ENCODE measurements around the gene CD99. TPM values are rescaled to one million over a fixed set of nuclear protein-coding genes. Genes with fewer than 3 reads are reported as not detected.

CD99 gene
- total and polyA plus RNA-seq, 2 donors (not counting 3 experiments of a cell fraction or from before 2014, with no cell fraction given) = 364 to 654 TPM

GRCh38 chrX:2647627-2648026 lies 43.5 kb upstream of the CD99 start:
- intact Hi-C loops (cut with micrococcal nuclease) = no loop called here
- H3K27me3 ChIP-seq (ENCODE audit: control insufficient read depth in 2 of 2, insufficient read depth in 2 of 2, low read length in 2 of 2) = no peaks in the 10 kb centered on the region
- H3K36me3 ChIP-seq (ENCODE audit: control insufficient read depth in 2 of 2, extremely low read depth in 1 of 2, insufficient read depth in 2 of 2, low read length in 2 of 2) = no peaks in the 10 kb centered on the region
- ChIA-PET POLR2A (no interaction called here), CTCF (no interaction called here)
- no peaks in the 10 kb centered on the region for H3K79me2 ChIP-seq (ENCODE audit: control insufficient read depth, insufficient read depth, low read length)
- dilution Hi-C loops (cut with MboI; ENCODE audit: extremely low pct_ligation_motif_present, low sequenced_read_pairs) = no loop called here
- H2AFZ ChIP-seq (ENCODE audit: low read depth, low read length) = no peak overlapping the region
- H3K4me2 ChIP-seq (ENCODE audit: insufficient read depth, low read length) = no peak overlapping the region
- no TSS peak for BruUV-seq (replicated peaks)
- H3K9me1 ChIP-seq (replicated peaks; ENCODE audit: control insufficient read depth, extremely low read depth, insufficient read depth, low read length) = no peaks in the 10 kb centered on the region
- no peak for FAIRE-seq
- H3K9ac ChIP-seq (replicated peaks; ENCODE audit: extremely low read depth, insufficient read depth, low read length) = no peak overlapping the region
- no peaks in the 10 kb centered on the region for H4K20me1 ChIP-seq (replicated peaks; ENCODE audit: control insufficient read depth, extremely low read depth, insufficient read depth, low read length)
- no peaks in the 10 kb centered on the region for H3K9me3 ChIP-seq (replicated peaks; ENCODE audit: control insufficient read depth, insufficient read depth, low read length)
- no peak for DNase-seq (ENCODE audit: low read depth, low spot score)
- peaks cover 10% of the 10 kb centered on the region for H3K4me1 ChIP-seq (ENCODE audit: control insufficient read depth, extremely low read depth, insufficient read depth, low read length)
- no peak overlapping the region for H3K4me3 ChIP-seq (replicated peaks in 1 of 3; ENCODE audit: insufficient read depth in 1 of 3, low read depth in 1 of 3, low read length in 3 of 3)
- TF ChIP-seq EZH2 (IDR thresholded peaks at IDR 0.05; ENCODE audit: borderline replicate concordance, low read depth, low read length, severe bottlenecking) (no peak), JUN (IDR thresholded peaks at IDR 0.05; ENCODE audit: borderline replicate concordance, insufficient read depth, insufficient read length, low read depth) (no peak), POLR2A (IDR thresholded peaks at IDR 0.05; ENCODE audit: low read depth, low read length) (no peak), GATA2 (IDR thresholded peaks at IDR 0.05; ENCODE audit: insufficient read depth, insufficient read length, low read depth, low read length) (no peak), MYC (IDR thresholded peaks at IDR 0.05; ENCODE audit: low read depth, low read length) (no peak), CTCF (IDR thresholded peaks at IDR 0.05; ENCODE audit: extremely low read depth in 1 of 2, insufficient read depth in 1 of 2, low read depth in 1 of 2, low read length in 2 of 2) (no peak), MAX (IDR thresholded peaks at IDR 0.05; ENCODE audit: insufficient read depth, insufficient read length) (no peak), FOS (IDR thresholded peaks at IDR 0.05; ENCODE audit: borderline replicate concordance, insufficient read depth, low read length) (no peak), POLR2AphosphoS5 (IDR thresholded peaks at IDR 0.05; ENCODE audit: insufficient read depth, low read depth, low read length) (no peak)
- no peak overlapping the region for H3K27ac ChIP-seq (ENCODE audit: insufficient read depth, low read depth, low read length)

All from endothelial cell of umbilical vein (primary cell).